ENCODE measurements around the gene ANKRD13A.
"Not testable (repeated sequence)": the region's sequence is repeated elsewhere in the genome, so short reads cannot be mapped to it uniquely, and the experiment has no call there.

The ANKRD13A gene

GRCh38 chr12:110048242-110049027 is 49.2 kb downstream of the ANKRD13A start, which contains the start of gene C12orf76:
TSS of gene C12orf76 (minus strand) at chr12:110048522. CDS start at chr12:110048495, 27 bp downstream.
- TF ChIP-seq CTCF (IDR thresholded peaks at IDR 0.05): peak; percentile 56
- H3K4me3 ChIP-seq (ENCODE audit: low read depth in 1 of 2, low read length in 1 of 2): peak within 1 kb of the TSS; percentile 76 to 80
- H3K27ac ChIP-seq: peak within 1 kb of the TSS; percentile 92
- no peaks in the 10 kb centered on the region for H3K36me3 ChIP-seq
- peaks cover 20 to 26% of the 10 kb centered on the region in 2 experiments for H3K4me1 ChIP-seq (ENCODE audit: control insufficient read depth in 1 of 2, insufficient read depth in 1 of 2, low read depth in 1 of 2, low read length in 1 of 2)
- no peaks in the 10 kb centered on the region for H3K9me3 ChIP-seq
- H3K27me3 ChIP-seq: no peaks in the 10 kb centered on the region

DNA sequence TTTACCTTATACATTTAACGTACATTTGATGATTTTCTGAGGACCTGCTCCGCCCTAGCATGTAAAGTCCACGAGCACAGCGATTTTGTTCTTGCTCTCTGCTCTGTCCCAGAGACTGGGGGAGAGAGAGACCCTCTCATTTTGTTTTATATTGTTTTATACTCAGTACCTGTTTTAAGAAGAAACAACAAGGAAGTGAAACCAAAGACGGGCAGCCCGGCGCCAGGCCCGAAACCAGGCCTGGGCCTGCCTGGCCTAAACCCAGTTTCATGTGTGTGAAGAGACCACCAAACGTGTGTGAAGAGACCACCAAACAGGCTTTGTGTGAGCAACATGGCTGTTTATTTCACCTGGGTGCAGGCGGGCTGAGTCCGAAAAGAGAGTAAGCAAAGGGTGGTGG is 49.8 kb downstream of the ANKRD13A start:
- not testable (repeated sequence) for H3K9me3 ChIP-seq, H3K36me3 ChIP-seq, H3K27me3 ChIP-seq
- H3K27ac ChIP-seq: peak overlapping the region; percentile 92
- H3K4me3 ChIP-seq (ENCODE audit: low read depth in 1 of 2, low read length in 1 of 2): peak overlapping the region; percentile 76 to 80
- H3K4me1 ChIP-seq (ENCODE audit: control insufficient read depth in 1 of 2, insufficient read depth in 1 of 2, low read depth in 1 of 2, low read length in 1 of 2): peaks cover 20 to 26% of the 10 kb centered on the region in 2 experiments

GRCh38 chr12:110049666-110050065 is 50.4 kb downstream of the ANKRD13A start:
- not testable (repeated sequence) for H3K36me3 ChIP-seq; H3K27ac ChIP-seq; H3K27me3 ChIP-seq; H3K9me3 ChIP-seq; H3K4me3 ChIP-seq (ENCODE audit: low read depth in 1 of 2, low read length in 1 of 2)
- peaks cover 20 to 26% of the 10 kb centered on the region in 2 experiments for H3K4me1 ChIP-seq (ENCODE audit: control insufficient read depth in 1 of 2, insufficient read depth in 1 of 2, low read depth in 1 of 2, low read length in 1 of 2)

- Histone ChIP-seq H3K4me3 (ENCODE audit: low read depth in 1 of 2, low read length in 1 of 2) (no peak overlapping the region), H3K4me1 (ENCODE audit: control insufficient read depth in 1 of 2, insufficient read depth in 1 of 2, low read depth in 1 of 2, low read length in 1 of 2) (peaks cover 20 to 26% of the 10 kb centered on the region in 2 experiments), H3K36me3 (no peaks in the 10 kb centered on the region), H3K27me3 (no peaks in the 10 kb centered on the region), H3K27ac (no peak overlapping the region), H3K9me3 (no peaks in the 10 kb centered on the region)
- TF ChIP-seq CTCF (IDR thresholded peaks at IDR 0.05): no peak
These were observed 51.7 kb downstream of the ANKRD13A start for GRCh38 chr12:110050927-110051326.

- not testable (repeated sequence) for H3K4me1 ChIP-seq (ENCODE audit: control insufficient read depth in 1 of 2, insufficient read depth in 1 of 2, low read depth in 1 of 2, low read length in 1 of 2); H3K9me3 ChIP-seq; H3K4me3 ChIP-seq (ENCODE audit: low read depth in 1 of 2, low read length in 1 of 2); H3K27ac ChIP-seq; H3K36me3 ChIP-seq; H3K27me3 ChIP-seq
These were observed 56.4 kb downstream of the ANKRD13A start for GRCh38 chr12:110055375-110056352.

DNA sequence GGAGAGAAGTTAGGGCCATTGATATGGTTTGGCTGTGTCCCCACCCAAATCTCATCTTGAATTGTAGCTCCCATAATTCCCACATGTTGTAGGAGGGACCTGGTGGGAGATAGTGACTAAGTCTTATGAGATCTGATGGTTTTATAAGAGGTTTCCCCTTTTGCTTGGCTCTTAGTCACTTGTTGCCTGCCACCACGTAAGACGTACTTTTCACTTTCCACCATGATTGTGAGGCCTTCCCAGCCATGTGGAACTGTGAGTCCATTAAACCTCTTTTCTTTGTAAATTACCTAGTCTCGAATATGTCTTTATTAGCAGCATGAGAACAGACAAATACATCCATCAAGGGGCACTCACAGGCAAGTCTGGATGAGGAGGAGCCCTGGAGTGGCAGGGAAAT is 57.4 kb downstream of the ANKRD13A start:
- not testable (repeated sequence) for H3K4me3 ChIP-seq (ENCODE audit: low read depth in 1 of 2, low read length in 1 of 2); H3K36me3 ChIP-seq; H3K27me3 ChIP-seq; H3K9me3 ChIP-seq; H3K27ac ChIP-seq; H3K4me1 ChIP-seq (ENCODE audit: control insufficient read depth in 1 of 2, insufficient read depth in 1 of 2, low read depth in 1 of 2, low read length in 1 of 2)

- H3K4me1 ChIP-seq (ENCODE audit: control insufficient read depth in 1 of 2, insufficient read depth in 1 of 2, low read depth in 1 of 2, low read length in 1 of 2): no peaks in the 10 kb centered on the region
- TF ChIP-seq CTCF (IDR thresholded peaks at IDR 0.05): no peak
- no peak overlapping the region for H3K27ac ChIP-seq
- H3K36me3 ChIP-seq: no peaks in the 10 kb centered on the region
- H3K4me3 ChIP-seq (ENCODE audit: low read depth in 1 of 2, low read length in 1 of 2): no peak overlapping the region
- H3K9me3 ChIP-seq: no peaks in the 10 kb centered on the region
- H3K27me3 ChIP-seq: no peaks in the 10 kb centered on the region
These were observed 59.8 kb downstream of the ANKRD13A start for GRCh38 chr12:110058875-110059615.
